Thoracic aorta (tissue), 2 donors: ENCODE measurements around the gene EPX. TPM values are rescaled to one million over a fixed set of nuclear protein-coding genes. Genes with fewer than 3 reads are reported as not detected.
A peak's percentile ranks its signal among the peaks of the same experiment; 100 is the strongest.

Source experiments
- ATAC-seq: fragments of 150-250 bp; one replicate; pipeline ENCODE4 v1.8.0; 2017; ENCODE audit warnings: low read depth; ENCODE audit not compliant: insufficient number of reproducible peaks, low FRiP score
- DNase-seq: peaks from one replicate; pipeline ENCODE4 v3.0.0-alpha.2; 2020; ENCODE audit warnings: low spot score
- H3K27ac ChIP-seq, 2 donors: fragments of 200-600 bp; sonication (generic); 1 replicate in 1 of 2; 2 replicates in 1 of 2; pipeline ENCODE4 v1.5.1; 2016; ENCODE audit warnings: mild to moderate bottlenecking in 2 of 2, moderate library complexity in 2 of 2
- H3K27me3 ChIP-seq: fragments of 200-600 bp; sonication (generic); replicated peaks from 2 replicates; pipeline ENCODE4 v1.6.0; 2016; ENCODE audit warnings: mild to moderate bottlenecking; ENCODE audit not compliant: insufficient read depth
- H3K36me3 ChIP-seq: fragments of 200-600 bp; sonication (generic); one replicate; pipeline ENCODE4 v1.5.1; 2016
- H3K4me1 ChIP-seq, 2 donors: fragments of 200-600 bp; sonication (generic); 1 replicate in 1 of 2; 2 replicates in 1 of 2; pipeline versions ENCODE4 v1.5.1 to v1.6.0; 2016; ENCODE audit warnings: low read depth in 2 of 2, mild to moderate bottlenecking in 1 of 2; ENCODE audit not compliant: control insufficient read depth in 1 of 2
- H3K4me3 ChIP-seq: fragments of 200-600 bp; sonication (generic); 2 replicates; pipeline ENCODE4 v1.5.1; 2016; ENCODE audit warnings: mild to moderate bottlenecking
- H3K9me3 ChIP-seq: fragments of 200-600 bp; sonication (generic); 2 replicates; pipeline ENCODE4 v1.5.1; 2016
- total RNA-seq, 2 donors: library from RNA; depleted of rRNA; stranded (reverse); fragments of >200 nt; gene quantifications; one replicate each; pipeline versions ENCODE4 v1.1.0 to v1.2.3, GENCODE V29; 2016
- TF ChIP-seq, protein P1 (sequence below): fragments of 200-600 bp; sonication (generic); IDR thresholded peaks from one replicate; pipeline ENCODE4 v1.5.1; 2019; ENCODE audit warnings: antibody characterized with exemption

Gene EPX
- total RNA-seq, 2 donors from 2014 or later: not detected

- Histone ChIP-seq H3K9me3 (no peaks in the 10 kb centered on the region), H3K4me3 (no peak overlapping the region), H3K27ac (no peak overlapping the region), H3K36me3 (peaks cover 23% of the 10 kb centered on the region), H3K4me1 (no peaks in the 10 kb centered on the region), H3K27me3 (no peaks in the 10 kb centered on the region)
- no peak for ATAC-seq
- no peak for DNase-seq
- TF ChIP-seq, protein P1, sequence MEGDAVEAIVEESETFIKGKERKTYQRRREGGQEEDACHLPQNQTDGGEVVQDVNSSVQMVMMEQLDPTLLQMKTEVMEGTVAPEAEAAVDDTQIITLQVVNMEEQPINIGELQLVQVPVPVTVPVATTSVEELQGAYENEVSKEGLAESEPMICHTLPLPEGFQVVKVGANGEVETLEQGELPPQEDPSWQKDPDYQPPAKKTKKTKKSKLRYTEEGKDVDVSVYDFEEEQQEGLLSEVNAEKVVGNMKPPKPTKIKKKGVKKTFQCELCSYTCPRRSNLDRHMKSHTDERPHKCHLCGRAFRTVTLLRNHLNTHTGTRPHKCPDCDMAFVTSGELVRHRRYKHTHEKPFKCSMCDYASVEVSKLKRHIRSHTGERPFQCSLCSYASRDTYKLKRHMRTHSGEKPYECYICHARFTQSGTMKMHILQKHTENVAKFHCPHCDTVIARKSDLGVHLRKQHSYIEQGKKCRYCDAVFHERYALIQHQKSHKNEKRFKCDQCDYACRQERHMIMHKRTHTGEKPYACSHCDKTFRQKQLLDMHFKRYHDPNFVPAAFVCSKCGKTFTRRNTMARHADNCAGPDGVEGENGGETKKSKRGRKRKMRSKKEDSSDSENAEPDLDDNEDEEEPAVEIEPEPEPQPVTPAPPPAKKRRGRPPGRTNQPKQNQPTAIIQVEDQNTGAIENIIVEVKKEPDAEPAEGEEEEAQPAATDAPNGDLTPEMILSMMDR: no peak
These were observed 18.4 kb downstream of the EPX start for GRCh38 chr17:58210922-58211321.

- DNase-seq (no peak), ATAC-seq (no peak)
- TF ChIP-seq, protein P1: no peak
- H3K9me3 ChIP-seq: no peaks in the 10 kb centered on the region
- H3K36me3 ChIP-seq: peaks cover 13% of the 10 kb centered on the region
- H3K27ac ChIP-seq: no peak overlapping the region
- H3K4me1 ChIP-seq: peaks cover 5 to 8% of the 10 kb centered on the region in 2 donors
- H3K27me3 ChIP-seq: no peaks in the 10 kb centered on the region
- no peak overlapping the region for H3K4me3 ChIP-seq
These were observed 23.2 kb downstream of the EPX start for GRCh38 chr17:58215685-58216084.

DNA sequence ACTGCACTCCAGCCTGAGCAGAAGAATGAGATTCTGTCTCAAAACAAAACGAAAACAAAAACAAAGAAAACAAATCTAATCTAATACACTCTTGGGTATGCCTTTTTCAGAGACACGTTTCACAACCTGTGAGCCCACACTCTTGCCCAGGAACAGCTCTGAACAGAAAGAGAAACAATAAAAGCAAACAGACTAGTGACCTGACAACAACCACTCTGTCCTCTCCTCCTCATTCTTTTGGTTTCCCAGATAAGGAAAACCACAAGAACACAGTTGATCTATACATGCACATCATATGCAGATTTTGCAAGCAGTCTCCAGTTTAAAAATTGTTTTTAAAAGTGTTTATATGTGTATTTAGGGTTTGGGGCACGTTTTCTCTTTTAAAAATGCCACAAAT is 25.2 kb downstream of the EPX start:
- Histone ChIP-seq H3K9me3 (no peaks in the 10 kb centered on the region), H3K27me3 (no peaks in the 10 kb centered on the region), H3K4me1 (peaks cover 5 to 8% of the 10 kb centered on the region in 2 donors), H3K36me3 (peaks cover 6% of the 10 kb centered on the region), H3K27ac (no peak overlapping the region), H3K4me3 (no peak overlapping the region)
- ATAC-seq (no peak), DNase-seq (no peak)
- TF ChIP-seq, protein P1: no peak

DNA sequence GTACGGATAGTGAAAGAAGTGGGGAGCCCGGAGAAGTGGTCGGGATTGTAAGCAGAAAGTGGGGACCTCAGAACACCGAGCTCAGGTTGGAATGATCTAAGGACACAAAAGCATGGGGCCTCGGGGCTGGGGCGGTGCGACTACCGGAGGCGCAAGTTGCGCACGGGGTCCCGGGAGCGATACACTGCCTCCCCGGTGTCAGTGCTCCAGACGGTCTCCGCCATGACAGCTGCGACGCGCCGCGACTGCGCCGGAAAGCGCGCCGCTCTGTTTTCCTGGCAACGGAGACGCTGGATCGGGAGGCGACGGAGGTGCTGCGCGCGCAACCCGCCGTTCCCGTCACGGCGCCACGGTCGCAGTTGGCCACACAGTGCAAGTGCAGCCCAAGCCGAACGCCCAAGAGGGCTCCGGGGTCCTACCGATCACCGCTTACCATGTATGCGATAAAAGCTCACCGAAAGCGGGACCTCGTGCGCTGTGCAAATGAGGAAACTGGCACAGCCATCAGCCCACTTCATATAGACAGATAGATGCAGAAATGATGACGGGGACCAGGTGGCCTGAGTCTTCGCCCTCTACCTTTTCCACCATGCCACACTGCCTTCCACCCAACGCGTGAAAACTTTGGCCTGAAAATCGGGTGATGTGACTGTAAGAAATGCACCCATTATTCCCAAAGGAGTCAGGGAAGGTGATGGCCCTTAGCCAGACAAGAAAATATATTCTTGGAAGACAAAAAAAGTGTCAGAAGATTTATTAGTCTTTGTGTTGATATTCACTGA is 26.7 kb downstream of the EPX start, which contains the start of gene MKS1:
TSS of gene MKS1 (minus strand) at position 249 of the 782 bp plus-strand sequence. CDS start at position 224, 25 bp downstream.
- TF ChIP-seq, protein P1: peak; percentile 76
- H3K27ac ChIP-seq: peak within 1 kb of the TSS; percentile 61 to 71

DNA sequence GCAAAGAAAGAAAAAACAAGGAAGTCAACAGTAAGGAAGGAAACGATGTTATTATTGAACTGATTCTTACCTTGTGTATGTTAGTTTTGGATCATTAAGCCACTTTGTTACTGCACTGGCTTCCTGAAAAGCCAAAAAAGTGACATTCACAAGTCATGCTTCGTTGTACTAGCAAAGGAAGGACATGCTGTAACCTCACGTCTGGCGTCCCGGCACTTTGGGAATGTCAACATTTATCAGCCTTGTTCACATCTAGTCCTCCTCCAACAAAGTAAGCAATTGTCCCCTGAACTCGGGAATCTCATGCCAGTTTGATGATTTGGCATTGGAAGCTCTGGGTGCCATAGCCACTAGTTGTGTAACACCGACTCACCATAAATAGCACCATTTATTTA is 27.3 kb downstream of the EPX start:
- peak overlapping the region; percentile 84 for H3K4me3 ChIP-seq
- H3K36me3 ChIP-seq: no peaks in the 10 kb centered on the region
- H3K4me1 ChIP-seq: peaks cover 5 to 8% of the 10 kb centered on the region in 2 donors
- no peaks in the 10 kb centered on the region for H3K27me3 ChIP-seq
- H3K27ac ChIP-seq: peak overlapping the region; percentile 61 to 71
- TF ChIP-seq, protein P1: no peak
- DNase-seq: no peak
- no peaks in the 10 kb centered on the region for H3K9me3 ChIP-seq
- no peak for ATAC-seq

More for the DNA sequence above, 26.7 kb downstream of the EPX start, which contains the start of gene MKS1:
- Histone ChIP-seq H3K4me3 (peak within 1 kb of the TSS; percentile 84), H3K4me1 (peaks cover 5 to 8% of the 10 kb centered on the region in 2 donors), H3K27me3 (no peaks in the 10 kb centered on the region), H3K9me3 (no peaks in the 10 kb centered on the region), H3K36me3 (no peaks in the 10 kb centered on the region)
- ATAC-seq (peak; percentile 90), DNase-seq (peak; percentile 71)
